Measurements from ENCODE around the gene DLGAP5.
A peak's percentile ranks its signal among the peaks of the same experiment; 100 is the strongest.

DLGAP5 gene, protein sequence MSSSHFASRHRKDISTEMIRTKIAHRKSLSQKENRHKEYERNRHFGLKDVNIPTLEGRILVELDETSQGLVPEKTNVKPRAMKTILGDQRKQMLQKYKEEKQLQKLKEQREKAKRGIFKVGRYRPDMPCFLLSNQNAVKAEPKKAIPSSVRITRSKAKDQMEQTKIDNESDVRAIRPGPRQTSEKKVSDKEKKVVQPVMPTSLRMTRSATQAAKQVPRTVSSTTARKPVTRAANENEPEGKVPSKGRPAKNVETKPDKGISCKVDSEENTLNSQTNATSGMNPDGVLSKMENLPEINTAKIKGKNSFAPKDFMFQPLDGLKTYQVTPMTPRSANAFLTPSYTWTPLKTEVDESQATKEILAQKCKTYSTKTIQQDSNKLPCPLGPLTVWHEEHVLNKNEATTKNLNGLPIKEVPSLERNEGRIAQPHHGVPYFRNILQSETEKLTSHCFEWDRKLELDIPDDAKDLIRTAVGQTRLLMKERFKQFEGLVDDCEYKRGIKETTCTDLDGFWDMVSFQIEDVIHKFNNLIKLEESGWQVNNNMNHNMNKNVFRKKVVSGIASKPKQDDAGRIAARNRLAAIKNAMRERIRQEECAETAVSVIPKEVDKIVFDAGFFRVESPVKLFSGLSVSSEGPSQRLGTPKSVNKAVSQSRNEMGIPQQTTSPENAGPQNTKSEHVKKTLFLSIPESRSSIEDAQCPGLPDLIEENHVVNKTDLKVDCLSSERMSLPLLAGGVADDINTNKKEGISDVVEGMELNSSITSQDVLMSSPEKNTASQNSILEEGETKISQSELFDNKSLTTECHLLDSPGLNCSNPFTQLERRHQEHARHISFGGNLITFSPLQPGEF

GRCh38 chr14:55191203-55192053 lies at the start of gene DLGAP5:
TSS of gene DLGAP5 (minus strand) at chr14:55191585. CDS start at chr14:55189179, 2,406 bp downstream.
- peak; percentile 90 for DNase-seq

- DNase-seq, result no peak
Measured at GRCh38 chr14:55240526-55241178, 49.3 kb upstream of the DLGAP5 start.

DNA sequence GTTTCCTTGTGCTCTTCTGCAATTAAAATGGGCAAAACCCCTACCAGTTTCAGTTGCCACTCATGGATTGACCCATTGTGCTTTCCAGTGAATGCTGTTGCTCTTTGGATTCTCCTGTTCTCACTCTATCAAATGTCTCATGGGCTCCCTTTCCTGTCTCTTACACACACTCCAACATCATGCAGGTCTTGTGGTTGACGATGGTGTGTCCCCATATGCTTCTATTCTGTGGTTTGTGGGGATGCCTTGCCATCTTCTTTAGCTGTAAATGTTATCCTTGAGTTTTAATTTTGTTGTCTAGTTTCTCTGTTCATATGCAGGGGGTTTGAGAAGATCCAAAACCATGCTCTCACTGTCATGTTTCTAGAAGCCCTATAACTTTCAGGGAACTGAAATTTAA lies 47.9 kb upstream of the DLGAP5 start:
- DNase-seq, result no peak

DNA sequence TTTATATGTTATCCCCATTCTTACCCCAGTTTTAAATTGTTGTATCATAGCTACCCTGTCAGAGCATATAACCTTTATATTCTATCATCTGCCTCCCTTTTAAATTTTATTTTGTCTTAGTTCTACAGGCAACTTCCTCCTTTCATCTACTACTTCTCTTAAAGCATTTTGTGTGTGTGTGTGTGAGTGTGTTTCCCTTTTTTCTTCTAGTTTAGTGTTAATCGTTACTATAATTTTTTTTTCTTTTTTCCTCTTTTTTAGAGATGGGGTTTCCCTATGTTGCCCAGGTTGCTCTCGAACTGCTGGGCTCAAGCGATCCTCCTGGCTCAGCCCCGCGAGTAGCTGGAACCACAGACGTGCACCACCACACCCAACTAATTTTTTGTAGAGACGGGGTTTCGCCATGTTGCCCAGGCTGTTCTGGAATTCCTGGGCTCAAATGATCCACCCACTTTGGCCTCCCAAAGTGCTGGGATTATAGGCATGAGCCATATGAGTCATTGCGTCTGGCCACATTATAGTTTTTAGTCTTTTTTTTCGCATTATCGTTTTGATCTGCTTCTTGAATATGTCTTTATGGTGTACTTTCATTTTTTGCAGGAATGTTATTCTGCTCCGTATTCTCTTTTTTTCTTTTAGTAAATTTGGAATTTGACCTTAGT lies 46.8 kb upstream of the DLGAP5 start:
- DNase-seq, result no peak

DNA sequence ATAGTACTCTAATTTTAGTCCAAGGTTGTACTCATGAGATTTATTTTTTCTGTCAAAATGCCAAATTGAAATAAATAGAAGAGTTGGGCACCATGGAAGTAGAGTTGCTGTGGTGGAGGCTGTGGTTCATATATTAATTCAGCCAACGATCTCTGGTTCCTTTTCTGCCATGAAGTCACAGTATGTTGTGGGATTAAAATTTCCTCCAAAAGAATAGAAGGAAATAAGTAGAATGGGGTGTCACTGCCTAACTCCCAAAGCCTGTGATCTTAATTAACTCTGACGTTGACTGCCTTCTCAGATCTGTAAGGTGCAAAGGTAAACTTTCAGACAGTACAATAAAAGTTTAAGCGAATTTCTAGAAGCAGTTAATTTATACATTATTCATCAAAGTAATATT lies 42.2 kb upstream of the DLGAP5 start:
- DNase-seq, result no peak

DNA sequence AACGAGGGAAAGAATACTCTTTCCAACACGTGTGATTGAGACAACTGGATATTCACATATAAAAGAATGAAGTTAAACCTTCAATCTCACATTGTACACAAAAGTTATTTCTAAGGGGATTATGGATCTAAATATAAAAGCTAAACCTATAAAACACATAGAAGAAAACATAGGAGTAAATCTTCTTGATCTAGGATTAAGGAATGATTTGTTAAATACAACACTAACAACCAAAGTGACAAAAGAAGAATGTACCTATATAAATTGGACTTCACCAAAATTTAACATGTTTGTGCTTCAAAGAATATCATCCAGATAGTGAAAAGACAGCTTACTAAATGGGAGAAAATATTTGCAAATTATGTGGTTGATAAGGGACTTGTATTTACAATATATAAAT lies 36.9 kb upstream of the DLGAP5 start:
- DNase-seq, result no peak

- DNase-seq, result no peak
Measured at GRCh38 chr14:55223364-55223763, 32.0 kb upstream of the DLGAP5 start.

DNA sequence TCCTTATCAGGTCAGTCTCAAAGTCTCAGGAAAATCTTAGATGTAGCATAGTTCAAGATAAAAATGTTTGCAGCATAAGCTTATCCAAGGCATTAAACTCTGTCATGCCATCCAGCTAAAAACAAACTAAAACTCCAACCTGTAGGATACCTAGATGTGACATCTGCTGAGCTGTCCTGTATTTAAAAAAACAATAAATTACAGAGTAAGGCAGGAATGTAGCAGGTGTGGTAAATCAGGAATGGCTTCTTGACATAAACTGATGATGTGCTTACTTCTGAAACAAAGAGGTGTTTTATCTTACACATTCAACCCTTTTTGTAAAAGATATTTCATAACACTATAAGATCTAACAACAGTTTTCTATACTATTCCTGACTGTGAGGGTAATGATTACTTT lies 30.6 kb upstream of the DLGAP5 start:
- DNase-seq, result no peak

- DNase-seq, result no peak
Measured at GRCh38 chr14:55221186-55221585, 29.8 kb upstream of the DLGAP5 start.

DNA sequence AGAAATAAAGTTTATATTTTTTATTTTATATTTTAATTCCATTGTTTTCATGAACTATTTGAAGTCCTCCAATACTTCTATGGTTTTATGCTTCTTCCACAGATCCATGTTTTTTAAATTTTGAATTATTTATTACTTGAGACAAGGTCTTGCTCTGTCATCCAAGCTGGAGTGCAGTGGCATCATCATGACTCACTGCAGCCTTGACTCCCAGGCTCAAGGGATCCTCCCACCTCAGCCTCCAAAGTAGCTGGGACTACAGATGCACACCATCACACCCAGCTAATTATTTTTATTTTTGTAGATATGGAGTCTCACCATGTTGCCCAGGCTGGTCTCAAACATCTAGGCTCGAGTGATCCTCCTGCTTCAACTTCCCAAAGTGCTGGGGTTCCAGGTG lies 28.8 kb upstream of the DLGAP5 start:
- no peak for DNase-seq

- DNase-seq, result no peak
Measured at GRCh38 chr14:55212634-55213033, 21.2 kb upstream of the DLGAP5 start.

GRCh38 chr14:55207832-55208231 lies 16.4 kb upstream of the DLGAP5 start:
- DNase-seq, result no peak

GRCh38 chr14:55206175-55206693 lies 14.8 kb upstream of the DLGAP5 start:
- DNase-seq, result no peak

GRCh38 chr14:55201219-55202101 lies 10.1 kb upstream of the DLGAP5 start:
- no peak for DNase-seq

DNA sequence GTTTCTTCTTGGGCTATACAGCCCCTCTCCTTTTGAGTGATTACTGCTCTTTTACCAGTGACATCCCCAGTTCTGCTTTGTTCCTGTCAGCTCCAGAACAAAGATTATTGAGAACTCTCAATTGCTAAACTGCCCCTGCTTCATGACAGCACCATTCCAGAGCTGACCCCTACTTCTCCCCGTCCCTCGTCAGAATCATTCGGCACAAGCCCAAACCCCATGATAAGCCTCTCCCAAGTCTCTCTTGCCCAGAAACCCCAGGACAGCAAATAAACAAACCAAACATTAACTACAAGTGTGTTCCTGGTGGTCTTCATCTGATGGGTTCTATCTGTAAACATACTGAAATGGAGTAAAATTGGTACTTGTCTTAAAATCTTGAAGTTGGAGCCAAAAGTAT lies 9.3 kb upstream of the DLGAP5 start:
- DNase-seq, result no peak

GRCh38 chr14:55198749-55199148 lies 7.4 kb upstream of the DLGAP5 start:
- no peak for DNase-seq

DNA sequence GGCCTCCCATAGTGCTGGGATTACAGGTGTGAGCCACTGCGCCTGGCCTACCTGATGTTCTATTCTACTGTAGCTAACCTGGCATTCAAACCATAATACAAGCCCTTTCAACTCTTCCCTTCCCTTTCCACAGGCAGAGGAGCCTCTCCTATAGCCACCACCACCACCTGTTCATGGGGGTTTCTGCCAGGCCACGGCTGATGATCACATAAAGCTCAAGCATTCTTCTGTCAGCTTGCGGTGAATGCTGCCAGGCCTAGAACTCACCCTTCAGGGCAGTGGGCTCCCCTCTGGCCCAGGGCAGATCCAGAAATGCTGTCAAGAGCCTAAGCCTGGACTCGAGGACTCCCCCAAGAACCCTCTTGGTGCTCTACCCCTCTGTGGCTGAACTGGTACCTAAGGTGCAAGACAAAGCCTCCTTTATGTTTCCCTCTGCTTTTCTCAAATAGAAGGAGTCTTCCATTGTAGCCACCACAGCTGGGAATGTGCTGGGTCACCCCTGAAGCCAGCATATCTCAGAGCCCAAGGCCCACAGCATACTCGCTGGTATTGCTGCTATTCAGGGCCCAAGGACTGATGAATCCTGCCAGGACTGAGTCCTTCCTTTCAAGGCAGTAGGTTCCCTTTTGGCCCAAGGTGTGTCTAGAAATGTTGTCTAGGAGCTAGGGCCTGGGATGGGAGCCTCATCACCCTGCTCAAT lies 3.4 kb upstream of the DLGAP5 start:
- no peak for DNase-seq

DNA sequence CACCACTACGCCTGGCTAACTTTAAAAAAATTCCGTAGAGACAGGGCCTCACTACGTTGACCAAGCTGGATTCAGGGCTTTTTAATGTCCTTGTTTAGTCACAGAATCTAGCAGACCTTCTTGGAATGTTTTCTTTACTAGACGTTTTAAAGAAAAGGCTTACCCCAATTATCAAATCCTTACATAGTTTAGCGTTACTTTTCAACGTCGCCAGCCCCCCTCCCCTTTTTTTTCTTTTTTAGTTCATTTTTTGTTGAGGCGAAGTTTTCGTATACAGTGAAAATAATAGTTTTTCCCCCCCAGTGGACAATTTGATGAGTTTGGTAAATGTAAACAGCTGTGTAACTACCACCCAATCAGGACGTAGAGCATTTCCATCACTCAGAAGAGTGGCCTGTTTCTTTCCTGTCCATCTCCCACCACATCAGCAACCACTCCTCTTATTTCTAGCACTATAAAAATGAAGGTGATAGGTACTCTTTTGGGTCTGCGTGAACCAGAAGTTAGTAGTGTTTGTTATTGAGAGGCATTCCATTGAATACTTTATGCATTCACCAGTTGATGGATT lies 753 bp upstream of the DLGAP5 start:
- no peak for DNase-seq

GRCh38 chr14:55190906-55191202 lies 531 bp downstream of the DLGAP5 start:
- DNase-seq, result peak in 1 of 2 donors; percentile 9
